GM13977 (cell line): Measurements from ENCODE around the gene TGM6.

Experiments used
- DNase-seq: peaks from one replicate; pipeline ENCODE4 v3.0.0; 2012; ENCODE audit warnings: low spot score
- in situ Hi-C: fragments of 300-500 bp; cut with MboI; formaldehyde crosslinking; loops from one replicate; pipeline ENCODE4 v1.12.0; 2022; ENCODE audit warnings: low sequenced_read_pairs, low pct_unique_long_range_greater_than_20kb, mixed read lengths, inconsistent platforms; ENCODE audit not compliant: unreplicated experiment
- TF ChIP-seq, protein P1 (sequence below): IDR thresholded peaks from 2 replicates; pipeline ENCODE4 v1.5.1; 2012; ENCODE audit warnings: mild to moderate bottlenecking, control low read depth; ENCODE audit not compliant: insufficient read depth; ENCODE audit errors: extremely low read depth, missing control alignments

TGM6 gene

DNA sequence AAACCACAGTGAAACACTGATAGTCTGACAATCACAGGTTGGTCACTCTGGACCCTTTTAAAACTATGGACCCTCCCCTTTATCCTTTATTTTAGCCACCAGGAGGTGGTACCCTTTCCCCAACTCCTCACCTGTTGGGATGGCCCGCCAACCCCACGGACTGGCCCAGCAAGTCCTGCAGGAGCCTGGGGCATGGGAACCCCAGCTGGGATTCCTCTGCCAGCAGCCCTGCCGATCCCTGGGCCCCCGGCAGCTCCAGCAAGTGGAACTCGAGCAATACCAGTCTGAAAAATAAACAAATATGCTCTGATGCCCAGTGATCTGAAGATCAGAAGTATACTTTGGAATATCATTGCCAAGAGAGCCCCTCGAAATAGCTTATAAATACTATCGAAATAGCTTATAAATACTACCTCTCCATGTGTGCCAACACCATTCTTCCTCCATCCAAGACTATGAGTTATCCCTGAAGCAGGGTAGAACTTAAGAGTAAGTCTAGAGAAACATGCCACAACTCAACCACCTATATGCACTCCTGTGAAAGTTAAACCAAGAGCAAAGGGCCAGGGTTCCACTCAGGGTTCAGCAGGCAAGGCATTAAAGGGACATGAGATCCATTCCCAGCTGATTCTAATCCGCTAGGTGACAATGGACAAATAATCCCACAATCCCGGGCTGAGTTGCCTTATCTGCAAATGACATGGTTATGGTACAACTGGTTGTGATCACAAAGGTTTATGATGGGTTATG, 83.1 kb downstream of the TGM6 start:
- DNase-seq: no peak
- TF ChIP-seq, protein P1, sequence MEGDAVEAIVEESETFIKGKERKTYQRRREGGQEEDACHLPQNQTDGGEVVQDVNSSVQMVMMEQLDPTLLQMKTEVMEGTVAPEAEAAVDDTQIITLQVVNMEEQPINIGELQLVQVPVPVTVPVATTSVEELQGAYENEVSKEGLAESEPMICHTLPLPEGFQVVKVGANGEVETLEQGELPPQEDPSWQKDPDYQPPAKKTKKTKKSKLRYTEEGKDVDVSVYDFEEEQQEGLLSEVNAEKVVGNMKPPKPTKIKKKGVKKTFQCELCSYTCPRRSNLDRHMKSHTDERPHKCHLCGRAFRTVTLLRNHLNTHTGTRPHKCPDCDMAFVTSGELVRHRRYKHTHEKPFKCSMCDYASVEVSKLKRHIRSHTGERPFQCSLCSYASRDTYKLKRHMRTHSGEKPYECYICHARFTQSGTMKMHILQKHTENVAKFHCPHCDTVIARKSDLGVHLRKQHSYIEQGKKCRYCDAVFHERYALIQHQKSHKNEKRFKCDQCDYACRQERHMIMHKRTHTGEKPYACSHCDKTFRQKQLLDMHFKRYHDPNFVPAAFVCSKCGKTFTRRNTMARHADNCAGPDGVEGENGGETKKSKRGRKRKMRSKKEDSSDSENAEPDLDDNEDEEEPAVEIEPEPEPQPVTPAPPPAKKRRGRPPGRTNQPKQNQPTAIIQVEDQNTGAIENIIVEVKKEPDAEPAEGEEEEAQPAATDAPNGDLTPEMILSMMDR: no peak
- in situ Hi-C loops: no loop called here

DNA sequence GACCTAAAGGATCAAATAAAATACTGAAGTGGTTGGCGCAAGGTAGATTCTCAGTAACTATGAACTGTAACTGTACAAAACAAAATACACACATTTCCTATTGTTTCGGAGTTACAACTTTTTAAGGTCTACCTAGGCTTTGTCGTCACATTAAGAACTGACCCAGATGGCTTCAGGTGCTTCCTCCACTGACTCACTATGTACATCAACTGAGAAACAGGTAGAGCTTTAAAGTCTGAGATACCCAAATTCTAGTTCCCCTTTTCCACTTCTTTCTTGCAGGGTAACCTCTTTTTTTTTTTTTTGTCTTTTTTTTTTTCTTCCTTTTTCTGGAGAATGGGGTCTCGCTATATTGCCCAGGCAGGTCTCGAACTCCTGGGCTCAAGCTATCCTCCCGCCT, 84.4 kb downstream of the TGM6 start:
- DNase-seq: no peak
- in situ Hi-C loops: no loop called here
- TF ChIP-seq, protein P1: no peak

DNA sequence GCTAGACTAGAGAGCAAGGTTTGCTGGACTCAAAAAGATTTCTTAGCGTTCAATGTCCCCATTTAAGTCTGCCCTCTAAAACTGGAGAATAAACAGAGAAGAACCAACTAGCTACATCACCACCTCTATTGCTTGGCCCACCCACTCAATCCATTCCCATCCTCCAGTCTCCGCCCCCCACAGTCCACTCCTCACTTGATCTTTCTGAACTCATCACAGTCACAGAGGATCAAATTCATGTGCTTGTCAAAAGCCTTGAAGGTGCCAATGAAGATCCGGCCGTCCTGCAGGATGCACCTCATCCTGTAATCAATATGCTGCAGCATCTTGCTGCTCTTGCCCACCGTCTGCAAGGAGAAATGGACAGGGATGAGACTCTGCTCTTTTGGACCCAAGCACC, 86.7 kb downstream of the TGM6 start:
- in situ Hi-C loops: no loop called here
- TF ChIP-seq, protein P1: no peak
- DNase-seq: no peak

DNA sequence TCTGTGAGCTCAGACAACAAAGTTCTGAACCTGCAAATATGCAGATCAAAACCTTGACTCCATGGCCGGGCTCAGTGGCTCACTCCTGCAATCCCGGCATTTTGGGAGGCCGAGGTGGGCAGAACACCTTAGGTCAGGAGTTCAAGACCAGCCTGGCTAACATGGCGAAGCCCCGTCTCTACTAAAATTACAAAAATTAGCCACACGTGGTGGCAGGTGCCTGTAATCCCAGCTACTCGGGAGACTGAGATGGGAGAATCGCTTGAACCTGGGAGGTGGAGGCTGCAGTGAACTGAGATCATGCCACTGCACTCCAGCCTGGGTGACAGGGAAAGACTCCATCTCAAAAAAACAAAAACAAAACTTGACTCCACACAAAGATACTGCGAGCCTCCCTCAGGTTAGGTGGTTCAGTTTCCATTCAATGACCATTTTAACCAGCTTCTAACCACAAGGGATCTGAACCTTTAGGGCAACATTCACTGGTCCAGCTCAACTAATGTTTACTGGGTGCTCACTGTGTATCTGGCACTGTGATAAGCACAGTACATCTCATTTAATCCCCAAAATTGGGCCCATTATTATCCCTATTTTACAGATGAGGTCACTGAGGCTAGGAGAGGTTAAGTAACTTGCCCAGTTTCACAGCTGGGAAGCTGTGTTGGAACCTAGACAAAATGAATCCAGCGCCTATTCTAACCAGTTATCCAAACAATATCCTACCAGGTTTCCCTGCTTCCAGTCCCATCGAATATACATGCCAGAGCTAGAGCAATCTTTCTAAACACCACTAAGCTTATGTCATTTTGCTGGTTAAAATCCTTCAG, 88.1 kb downstream of the TGM6 start:
- TF ChIP-seq, protein P1: no peak
- DNase-seq: no peak
- in situ Hi-C loops: no loop called here

DNA sequence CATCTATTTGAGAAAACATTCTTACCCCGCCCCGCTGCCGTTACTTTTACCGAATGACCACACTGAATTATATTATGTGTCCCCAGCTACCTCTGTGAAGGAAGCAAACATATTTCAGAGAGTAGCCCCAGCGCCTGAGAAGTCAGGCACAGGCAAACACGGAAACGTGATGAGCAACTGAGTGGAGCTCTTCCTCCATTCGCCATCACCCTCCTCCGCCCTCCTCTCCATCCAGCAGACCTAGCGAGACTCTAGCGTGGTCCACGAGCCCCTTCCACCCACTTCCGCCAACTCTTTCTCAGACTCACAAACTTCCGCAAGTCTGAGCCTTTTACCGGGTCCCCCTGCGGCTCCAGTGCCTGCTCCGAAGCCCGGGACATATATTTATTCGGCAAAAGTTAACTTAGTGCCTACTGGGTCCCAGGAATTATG, 89.3 kb downstream of the TGM6 start:
- peak; percentile 76 for DNase-seq
- in situ Hi-C loops: no loop called here
- TF ChIP-seq, protein P1: no peak

DNA sequence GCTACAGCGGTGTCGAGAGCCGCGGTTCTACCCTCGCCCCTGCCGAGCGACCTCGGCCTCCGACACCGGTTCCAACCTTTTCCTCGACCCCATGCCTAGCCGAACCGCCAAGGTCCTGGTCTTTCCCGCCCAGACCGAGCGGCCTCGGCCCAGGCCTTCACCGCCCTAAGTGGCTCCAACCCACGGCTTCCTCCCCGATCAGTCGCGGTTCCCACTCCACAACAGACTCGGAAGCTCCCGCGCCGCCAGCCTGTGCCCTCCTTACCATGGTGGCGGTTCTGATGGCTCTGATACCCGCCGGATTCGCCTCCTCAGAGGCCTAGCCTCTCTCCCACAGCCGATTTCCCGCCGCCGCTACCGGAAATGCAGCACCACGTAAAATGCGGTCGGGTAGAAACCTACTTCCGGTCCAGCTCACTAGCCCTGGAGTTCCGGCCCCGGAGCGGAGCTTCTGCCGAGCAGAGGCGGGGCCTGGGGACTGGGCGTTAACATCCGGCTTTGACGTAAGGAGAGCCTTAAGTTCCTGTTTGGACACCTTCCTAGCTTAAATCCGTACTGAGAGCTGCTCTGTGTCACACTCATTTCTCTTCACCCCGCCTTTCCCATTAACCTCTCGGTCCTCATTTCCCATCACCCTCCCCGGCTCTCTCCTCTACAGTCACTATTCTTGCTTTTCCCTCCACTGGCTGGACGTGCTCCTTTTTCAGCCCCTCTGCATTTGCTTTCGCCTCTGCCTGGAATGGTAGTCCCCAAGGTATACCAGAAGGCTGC, 89.9 kb downstream of the TGM6 start, which contains the start of gene SNRPB:
TSS of gene SNRPB (minus strand) at position 367 of the 771 bp plus-strand sequence. CDS start at position 268, 99 bp downstream.
- DNase-seq: peak; percentile 96
- TF ChIP-seq, protein P1: no peak
- in situ Hi-C loops: no loop called here
